ENCODE measurements around the gene URM1. TPM values are rescaled to one million over a fixed set of nuclear protein-coding genes. Genes with fewer than 3 reads are reported as not detected.

The URM1 gene
- polyA plus RNA-seq, 1 donor from 2014 or later, result 80.8 TPM

GRCh38 chr9:128343855-128344254, 27.3 kb upstream of the URM1 start:
- no peak overlapping the region for H3K9ac ChIP-seq (ENCODE audit: low read length)
- H3K27me3 ChIP-seq (ENCODE audit: insufficient read depth, low read depth, low read length), result no peaks in the 10 kb centered on the region
- H3K9me2 ChIP-seq (ENCODE audit: insufficient read depth, low read length), result no peaks in the 10 kb centered on the region
- H3K4me2 ChIP-seq (ENCODE audit: low read length), result no peak overlapping the region
- TF ChIP-seq REST (IDR thresholded peaks at IDR 0.05; ENCODE audit: borderline replicate concordance) (no peak), TAF1 (IDR thresholded peaks at IDR 0.05; ENCODE audit: low read depth) (no peak), RAD21 (conservative IDR thresholded peaks at IDR 0.05) (no peak), SMC3 (conservative IDR thresholded peaks at IDR 0.05; ENCODE audit: poor library complexity) (no peak), EZH2 (IDR thresholded peaks at IDR 0.05; ENCODE audit: borderline replicate concordance, insufficient read depth, low read length, poor library complexity, severe bottlenecking) (no peak), MXI1 (conservative IDR thresholded peaks at IDR 0.05; ENCODE audit: poor library complexity, severe bottlenecking) (no peak), POLR2AphosphoS5 (IDR thresholded peaks at IDR 0.05) (no peak), EP300 (conservative IDR thresholded peaks at IDR 0.05; ENCODE audit: poor library complexity, severe bottlenecking) (no peak)
- TF ChIP-seq, protein P1, sequence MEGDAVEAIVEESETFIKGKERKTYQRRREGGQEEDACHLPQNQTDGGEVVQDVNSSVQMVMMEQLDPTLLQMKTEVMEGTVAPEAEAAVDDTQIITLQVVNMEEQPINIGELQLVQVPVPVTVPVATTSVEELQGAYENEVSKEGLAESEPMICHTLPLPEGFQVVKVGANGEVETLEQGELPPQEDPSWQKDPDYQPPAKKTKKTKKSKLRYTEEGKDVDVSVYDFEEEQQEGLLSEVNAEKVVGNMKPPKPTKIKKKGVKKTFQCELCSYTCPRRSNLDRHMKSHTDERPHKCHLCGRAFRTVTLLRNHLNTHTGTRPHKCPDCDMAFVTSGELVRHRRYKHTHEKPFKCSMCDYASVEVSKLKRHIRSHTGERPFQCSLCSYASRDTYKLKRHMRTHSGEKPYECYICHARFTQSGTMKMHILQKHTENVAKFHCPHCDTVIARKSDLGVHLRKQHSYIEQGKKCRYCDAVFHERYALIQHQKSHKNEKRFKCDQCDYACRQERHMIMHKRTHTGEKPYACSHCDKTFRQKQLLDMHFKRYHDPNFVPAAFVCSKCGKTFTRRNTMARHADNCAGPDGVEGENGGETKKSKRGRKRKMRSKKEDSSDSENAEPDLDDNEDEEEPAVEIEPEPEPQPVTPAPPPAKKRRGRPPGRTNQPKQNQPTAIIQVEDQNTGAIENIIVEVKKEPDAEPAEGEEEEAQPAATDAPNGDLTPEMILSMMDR (IDR thresholded peaks at IDR 0.05; ENCODE audit: poor library complexity, severe bottlenecking), result no peak
- H3K27ac ChIP-seq (ENCODE audit: low read length), result no peak overlapping the region
- H3K9me3 ChIP-seq (ENCODE audit: low read length), result no peaks in the 10 kb centered on the region
- no peaks in the 10 kb centered on the region for H3F3A ChIP-seq (ENCODE audit: insufficient read depth, low read length, poor library complexity, severe bottlenecking)
- no peaks in the 10 kb centered on the region for H4K20me1 ChIP-seq (ENCODE audit: insufficient read depth)
- no peaks in the 10 kb centered on the region for H3K79me2 ChIP-seq (replicated peaks; ENCODE audit: insufficient read depth, low read length)
- H2AFZ ChIP-seq (ENCODE audit: low read depth, low read length), result no peak overlapping the region
- peaks cover 5% of the 10 kb centered on the region for H3K36me3 ChIP-seq (ENCODE audit: insufficient read depth, low read length)
- no peak overlapping the region for H3K4me3 ChIP-seq (ENCODE audit: low read length)

GRCh38 chr9:128344931-128345605, 26.1 kb upstream of the URM1 start:
- Histone ChIP-seq H3K4me2 (ENCODE audit: low read length) (no peak overlapping the region), H3K36me3 (ENCODE audit: insufficient read depth, low read length) (peaks cover 5% of the 10 kb centered on the region)
- TF ChIP-seq TAF1 (IDR thresholded peaks at IDR 0.05; ENCODE audit: low read depth) (no peak), EP300 (conservative IDR thresholded peaks at IDR 0.05; ENCODE audit: poor library complexity, severe bottlenecking) (no peak), POLR2AphosphoS5 (IDR thresholded peaks at IDR 0.05) (no peak), RAD21 (conservative IDR thresholded peaks at IDR 0.05) (no peak), REST (IDR thresholded peaks at IDR 0.05; ENCODE audit: borderline replicate concordance) (no peak), MXI1 (conservative IDR thresholded peaks at IDR 0.05; ENCODE audit: poor library complexity, severe bottlenecking) (no peak)
- TF ChIP-seq, protein P1 (IDR thresholded peaks at IDR 0.05; ENCODE audit: poor library complexity, severe bottlenecking), result no peak

More at GRCh38 chr9:128344931-128345605, 26.1 kb upstream of the URM1 start:
- Histone ChIP-seq H3K27me3 (ENCODE audit: insufficient read depth, low read depth, low read length) (no peaks in the 10 kb centered on the region), H3K9me2 (ENCODE audit: insufficient read depth, low read length) (no peaks in the 10 kb centered on the region), H3K4me3 (ENCODE audit: low read length) (no peak overlapping the region), H3K27ac (ENCODE audit: low read length) (no peak overlapping the region), H3F3A (ENCODE audit: insufficient read depth, low read length, poor library complexity, severe bottlenecking) (no peaks in the 10 kb centered on the region), H3K79me2 (replicated peaks; ENCODE audit: insufficient read depth, low read length) (no peaks in the 10 kb centered on the region), H2AFZ (ENCODE audit: low read depth, low read length) (no peak overlapping the region), H3K9me3 (ENCODE audit: low read length) (no peaks in the 10 kb centered on the region), H3K9ac (ENCODE audit: low read length) (no peak overlapping the region), H4K20me1 (ENCODE audit: insufficient read depth) (no peaks in the 10 kb centered on the region)
